H9 (cell line): Measurements from ENCODE around the gene KANSL3. TPM values are rescaled to one million over a fixed set of nuclear protein-coding genes. Genes with fewer than 3 reads are reported as not detected.

ENCODE experiments used
- DNase-seq: peaks from one replicate; pipeline ENCODE4 v3.0.0-alpha.2; 2017
- H2AFZ ChIP-seq: one replicate; pipeline ENCODE4 v1.6.1; 2013; ENCODE audit warnings: mild to moderate bottlenecking, low read length, control low read depth, moderate library complexity
- H2AK5ac ChIP-seq: 2 replicates; pipeline ENCODE4 v1.6.1; 2013; ENCODE audit warnings: low read length, control low read depth, mixed read lengths; ENCODE audit not compliant: insufficient read length
- H2BK120ac ChIP-seq: one replicate; pipeline ENCODE4 v1.6.1; 2013; ENCODE audit warnings: low read depth, mild to moderate bottlenecking, low read length, control low read depth, inconsistent platforms; ENCODE audit not compliant: poor library complexity, severe bottlenecking
- H2BK12ac ChIP-seq: 2 replicates; pipeline ENCODE4 v1.6.1; 2013; ENCODE audit warnings: low read length, control low read depth, mixed read lengths, low read depth; ENCODE audit not compliant: insufficient read length
- H2BK15ac ChIP-seq: 2 replicates; pipeline ENCODE4 v1.6.1; 2013; ENCODE audit warnings: low read depth, low read length, control low read depth
- H2BK20ac ChIP-seq: one replicate; pipeline ENCODE4 v1.6.1; 2013; ENCODE audit warnings: low read depth, mild to moderate bottlenecking, low read length, control low read depth, inconsistent platforms; ENCODE audit not compliant: poor library complexity, severe bottlenecking
- H2BK5ac ChIP-seq: 2 replicates; pipeline ENCODE4 v1.6.1; 2013; ENCODE audit warnings: low read length, control low read depth, mixed read lengths; ENCODE audit not compliant: insufficient read length
- H3K14ac ChIP-seq: 2 replicates; pipeline ENCODE4 v1.6.1; 2013; ENCODE audit warnings: low read length, control low read depth; ENCODE audit not compliant: insufficient read depth
- H3K18ac ChIP-seq: 2 replicates; pipeline ENCODE4 v1.6.1; 2013; ENCODE audit warnings: low read depth, mild to moderate bottlenecking, mixed read lengths, low read length, control low read depth; ENCODE audit not compliant: insufficient read length
- H3K23ac ChIP-seq: 2 replicates; pipeline ENCODE4 v1.6.1; 2013; ENCODE audit warnings: low read length, control low read depth, mixed read lengths, low read depth; ENCODE audit not compliant: insufficient read length
- H3K23me2 ChIP-seq: 2 replicates; pipeline ENCODE4 v1.6.1; 2013; ENCODE audit warnings: low read depth, mild to moderate bottlenecking, mixed read lengths, low read length, control low read depth; ENCODE audit not compliant: insufficient read length, poor library complexity, severe bottlenecking
- H3K27ac ChIP-seq: 2 replicates; pipeline ENCODE4 v1.5.1; 2013; ENCODE audit warnings: low read length, control low read depth, mixed read lengths, low read depth; ENCODE audit not compliant: insufficient read length
- H3K27me3 ChIP-seq: 2 replicates; pipeline ENCODE4 v1.6.1; 2013; ENCODE audit warnings: low read length, control low read depth, inconsistent platforms; ENCODE audit not compliant: insufficient read depth
- H3K4ac ChIP-seq: 2 replicates; pipeline ENCODE4 v1.6.1; 2013; ENCODE audit warnings: low read depth, mild to moderate bottlenecking, control low read depth, inconsistent platforms, low read length, moderate library complexity
- H3K4me1 ChIP-seq: 2 replicates; pipeline ENCODE4 v1.6.1; 2013; ENCODE audit warnings: low read length, control low read depth, inconsistent platforms; ENCODE audit not compliant: insufficient read depth
- H3K4me2 ChIP-seq: 2 replicates; pipeline ENCODE4 v1.6.1; 2013; ENCODE audit warnings: low read length, control low read depth, mixed read lengths; ENCODE audit not compliant: insufficient read length, insufficient read depth
- H3K56ac ChIP-seq: 2 replicates; pipeline ENCODE4 v1.6.1; 2013; ENCODE audit warnings: low read depth, mild to moderate bottlenecking, mixed read lengths, low read length, control low read depth; ENCODE audit not compliant: insufficient read length
- H3K79me1 ChIP-seq: 2 replicates; pipeline ENCODE4 v1.6.1; 2013; ENCODE audit warnings: low read depth, mild to moderate bottlenecking, moderate library complexity, low read length, control low read depth, inconsistent platforms; ENCODE audit not compliant: insufficient read depth, poor library complexity, severe bottlenecking
- H3K79me2 ChIP-seq: 2 replicates; pipeline ENCODE4 v1.6.1; 2013; ENCODE audit warnings: low read length, control low read depth, inconsistent platforms; ENCODE audit not compliant: insufficient read depth
- H3K9ac ChIP-seq: 2 replicates; pipeline ENCODE4 v1.6.1; 2013; ENCODE audit warnings: low read length, control low read depth, mixed read lengths; ENCODE audit not compliant: insufficient read length; ENCODE audit errors: extremely low read depth
- H3K9me3 ChIP-seq: one replicate; pipeline ENCODE4 v1.6.1; 2013; ENCODE audit warnings: low read depth, low read length, inconsistent platforms; ENCODE audit not compliant: control insufficient read depth
- H3T11ph ChIP-seq: one replicate; pipeline ENCODE4 v1.6.1; 2013; ENCODE audit warnings: mild to moderate bottlenecking, low read length, control low read depth, inconsistent platforms
- H4K20me1 ChIP-seq: one replicate; pipeline ENCODE4 v1.6.1; 2013; ENCODE audit not compliant: control insufficient read depth, insufficient read length, insufficient read depth
- H4K5ac ChIP-seq: 2 replicates; pipeline ENCODE4 v1.6.1; 2013; ENCODE audit warnings: low read depth, mild to moderate bottlenecking, mixed read lengths, low read length, control low read depth; ENCODE audit not compliant: insufficient read length
- H4K8ac ChIP-seq: replicated peaks from 2 replicates; pipeline ENCODE4 v1.6.1; 2013; ENCODE audit warnings: low read length, control low read depth, mixed read lengths, low read depth; ENCODE audit not compliant: insufficient read length
- H4K91ac ChIP-seq: 2 replicates; pipeline ENCODE4 v1.6.1; 2013; ENCODE audit warnings: low read depth, mild to moderate bottlenecking, moderate library complexity, mixed read lengths, low read length, control low read depth; ENCODE audit not compliant: insufficient read length
- H3K27ac Mint-ChIP-seq, 3 experiments: 2 replicates in 2 of 3; 3 replicates in 1 of 3; pipeline ENCODE4 v1.8.0; 2020 to 2021; ENCODE audit warnings: mixed read lengths in 3 of 3, mild to moderate bottlenecking in 1 of 3, moderate library complexity in 1 of 3
- H3K27me3 Mint-ChIP-seq: 2 replicates; pipeline ENCODE4 v1.8.0; 2021; ENCODE audit warnings: low read depth, mild to moderate bottlenecking, moderate library complexity, mixed read lengths
- H3K36me3 Mint-ChIP-seq, 3 experiments: 2 replicates in 2 of 3; 3 replicates in 1 of 3; pipeline ENCODE4 v1.8.0; 2020 to 2021; ENCODE audit warnings: low read depth in 3 of 3, mixed read lengths in 3 of 3; ENCODE audit not compliant: insufficient read depth in 1 of 3
- H3K4me1 Mint-ChIP-seq, 2 experiments: 2 replicates each; pipeline ENCODE4 v1.8.0; 2020; ENCODE audit warnings: mixed read lengths in 2 of 2
- H3K4me3 Mint-ChIP-seq, 2 experiments: 2 replicates in 1 of 2; 3 replicates in 1 of 2; pipeline ENCODE4 v1.8.0; 2020 to 2021; ENCODE audit warnings: mild to moderate bottlenecking in 2 of 2, mixed read lengths in 2 of 2, moderate library complexity in 1 of 2
- H3K9me3 Mint-ChIP-seq, 2 experiments: 2 replicates in 1 of 2; 3 replicates in 1 of 2; pipeline ENCODE4 v1.8.0; 2020; ENCODE audit warnings: mild to moderate bottlenecking in 2 of 2, mixed read lengths in 2 of 2, moderate library complexity in 1 of 2
- WGBS: extraction: QIAGEN DNeasy Blood & Tissue Kit; methylation state at CpG from one replicate; pipeline ENCODE4 v1.1.7; 2013; ENCODE audit warnings: missing lambda C conversion rate, low lambda C conversion rate, mixed read lengths; ENCODE audit not compliant: insufficient read length; ENCODE audit errors: extremely low coverage; 5-methylcytosine and 5-hydroxymethylcytosine counted together
- total RNA-seq: library from RNA; stranded (reverse); gene quantifications from 2 replicates; pipeline ENCODE4 v1.2.1, GENCODE V29; 2021
- TF ChIP-seq, protein P1 (sequence below): fragments of 200-600 bp; sonication (generic); conservative IDR thresholded peaks from 3 replicates; pipeline ENCODE4 v1.8.0; 2021; ENCODE audit warnings: antibody characterized with exemption, mild to moderate bottlenecking

The KANSL3 gene
- total RNA-seq, 1 experiment from 2014 or later: 35.7 TPM

DNA sequence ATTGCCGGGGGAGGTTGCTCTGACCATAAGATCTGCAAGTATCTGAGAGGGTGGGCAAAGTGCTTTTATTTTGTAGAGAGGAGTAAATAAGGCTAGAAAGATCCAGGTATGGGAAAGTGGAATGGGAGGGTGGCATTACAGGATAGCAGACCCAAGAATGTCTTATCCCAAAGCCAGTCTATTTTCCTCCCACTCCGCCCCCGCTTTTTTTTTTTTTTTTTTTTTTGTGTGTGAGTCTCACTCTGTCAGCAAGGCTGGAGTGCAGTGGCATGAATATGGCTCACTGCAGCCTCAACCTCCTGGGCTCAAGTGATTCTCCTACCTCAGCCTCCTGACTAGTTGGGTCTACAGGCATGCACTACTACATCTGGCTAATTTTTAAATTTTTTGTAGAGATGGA is 70.0 kb downstream of the KANSL3 start:
- WGBS: no CpG with 5 or more reads among the region's 3 CpGs
- DNase-seq: no peak
- Histone ChIP-seq H2BK20ac (no peak overlapping the region), H3K27ac (no peak overlapping the region), H4K5ac (no peak overlapping the region), H3K27me3 (no peaks in the 10 kb centered on the region), H3K9me3 (no peaks in the 10 kb centered on the region), H2BK15ac (no peak overlapping the region), H4K20me1 (no peaks in the 10 kb centered on the region), H3K4me2 (no peak overlapping the region), H3K4ac (no peak overlapping the region), H2BK5ac (no peak overlapping the region), H2AK5ac (no peak overlapping the region), H3K18ac (no peak overlapping the region), H3T11ph (no peak overlapping the region), H2BK12ac (no peak overlapping the region), H2AFZ (no peak overlapping the region), H3K14ac (no peak overlapping the region), H3K56ac (no peak overlapping the region), H4K8ac (no peak overlapping the region), H2BK120ac (no peak overlapping the region), H3K79me1 (no peaks in the 10 kb centered on the region), H3K4me1 (peaks cover 4% of the 10 kb centered on the region; the same call in 1 of the 2 replicates), H3K23ac (no peak overlapping the region), H3K23me2 (no peaks in the 10 kb centered on the region), H3K79me2 (no peaks in the 10 kb centered on the region), H3K9ac (no peak overlapping the region), H4K91ac (no peak overlapping the region)
- 0 out of 5 replicates have a peak, but pooled peaks cover 0 to 3% of the 10 kb centered on the region in 2 experiments for H3K9me3 Mint-ChIP-seq
- no peak overlapping the region for H3K4me3 Mint-ChIP-seq
- no peaks in the 10 kb centered on the region; a peak in 1 of 7 replicates for H3K36me3 Mint-ChIP-seq
- H3K27me3 Mint-ChIP-seq: no peaks in the 10 kb centered on the region; the same call in none of the 2 replicates
- no peak overlapping the region for H3K27ac Mint-ChIP-seq
- TF ChIP-seq, protein P1, sequence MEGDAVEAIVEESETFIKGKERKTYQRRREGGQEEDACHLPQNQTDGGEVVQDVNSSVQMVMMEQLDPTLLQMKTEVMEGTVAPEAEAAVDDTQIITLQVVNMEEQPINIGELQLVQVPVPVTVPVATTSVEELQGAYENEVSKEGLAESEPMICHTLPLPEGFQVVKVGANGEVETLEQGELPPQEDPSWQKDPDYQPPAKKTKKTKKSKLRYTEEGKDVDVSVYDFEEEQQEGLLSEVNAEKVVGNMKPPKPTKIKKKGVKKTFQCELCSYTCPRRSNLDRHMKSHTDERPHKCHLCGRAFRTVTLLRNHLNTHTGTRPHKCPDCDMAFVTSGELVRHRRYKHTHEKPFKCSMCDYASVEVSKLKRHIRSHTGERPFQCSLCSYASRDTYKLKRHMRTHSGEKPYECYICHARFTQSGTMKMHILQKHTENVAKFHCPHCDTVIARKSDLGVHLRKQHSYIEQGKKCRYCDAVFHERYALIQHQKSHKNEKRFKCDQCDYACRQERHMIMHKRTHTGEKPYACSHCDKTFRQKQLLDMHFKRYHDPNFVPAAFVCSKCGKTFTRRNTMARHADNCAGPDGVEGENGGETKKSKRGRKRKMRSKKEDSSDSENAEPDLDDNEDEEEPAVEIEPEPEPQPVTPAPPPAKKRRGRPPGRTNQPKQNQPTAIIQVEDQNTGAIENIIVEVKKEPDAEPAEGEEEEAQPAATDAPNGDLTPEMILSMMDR: no peak
- peaks cover 22 to 31% of the 10 kb centered on the region in 2 experiments for H3K4me1 Mint-ChIP-seq
